Astrocyte of the cerebellum (primary cell): ENCODE results near the gene TEX261.

Source experiments
- DNase-seq: peaks from one replicate; pipeline ENCODE4 v3.0.0-alpha.2; 2011; ENCODE audit warnings: low read depth
- H3K4me3 ChIP-seq: 2 replicates; pipeline ENCODE4 v1.5.1; 2011; ENCODE audit warnings: mild to moderate bottlenecking, low read depth, low read length, moderate library complexity
- CTCF ChIP-seq: IDR thresholded peaks from 2 replicates; pipeline ENCODE4 v1.5.1; 2012; ENCODE audit warnings: low read length, low read depth, moderate library complexity, mild to moderate bottlenecking; ENCODE audit errors: missing control alignments
- in situ Hi-C: cut with HindIII; loops from 2 replicates; pipeline ENCODE4 v1.10.0; 2017; ENCODE audit warnings: low sequenced_read_pairs

Gene TEX261

GRCh38 chr2:71008342-71008741 lies 13.7 kb upstream of the TEX261 start:
- TF ChIP-seq CTCF, result no peak
- no peak for DNase-seq
- H3K4me3 ChIP-seq, result no peak overlapping the region
- in situ Hi-C loops, result no loop called here

- no peak overlapping the region for H3K4me3 ChIP-seq
- in situ Hi-C loops, result no loop called here
- TF ChIP-seq CTCF, result no peak
- no peak for DNase-seq
Measured at GRCh38 chr2:71006955-71007799, 12.5 kb upstream of the TEX261 start.

- no peak for DNase-seq
- in situ Hi-C loops, result no loop called here
- H3K4me3 ChIP-seq, result no peak overlapping the region
- no peak for TF ChIP-seq CTCF
Measured at GRCh38 chr2:71006323-71006722, 11.7 kb upstream of the TEX261 start.

GRCh38 chr2:71005271-71006202 lies 10.9 kb upstream of the TEX261 start:
- in situ Hi-C loops, result no loop called here
- TF ChIP-seq CTCF, result no peak
- no peak overlapping the region for H3K4me3 ChIP-seq
- no peak for DNase-seq

- DNase-seq, result no peak
- H3K4me3 ChIP-seq, result no peak overlapping the region
- in situ Hi-C loops, result no loop called here
- TF ChIP-seq CTCF, result no peak
Measured at GRCh38 chr2:71004857-71005256, 10.2 kb upstream of the TEX261 start.

- H3K4me3 ChIP-seq, result no peak overlapping the region
- in situ Hi-C loops, result no loop called here
- DNase-seq, result no peak
- TF ChIP-seq CTCF, result no peak
Measured at GRCh38 chr2:71003966-71004755, 9.5 kb upstream of the TEX261 start.
